Gastrocnemius medialis (tissue), 4 donors: ENCODE data around the gene PDK4. TPM values are rescaled to one million over a fixed set of nuclear protein-coding genes. Genes with fewer than 3 reads are reported as not detected.

Experiments
- ATAC-seq, 2 donors: fragments of 150-250 bp; one replicate each; pipeline ENCODE4 v1.9.1; 2016
- DNase-seq, 2 donors: peaks; one replicate each; pipeline ENCODE4 v3.0.0-alpha.2; 2019
- H3K27ac ChIP-seq, 4 donors: fragments of 200-600 bp; sonication (generic); 1 replicate in 1 of 4; 2 replicates in 3 of 4; pipeline ENCODE4 v1.5.1; 2016 to 2018; ENCODE audit warnings: mild to moderate bottlenecking in 2 of 4, moderate library complexity in 1 of 4
- H3K27me3 ChIP-seq, 3 donors: fragments of 200-600 bp; sonication (generic) in 2 of 3; 1 replicate in 1 of 3; 2 replicates in 2 of 3; pipeline versions ENCODE4 v1.5.1 to v1.6.0; 2016 to 2019; ENCODE audit warnings: mild to moderate bottlenecking in 1 of 3, moderate library complexity in 1 of 3
- H3K36me3 ChIP-seq, 2 donors: fragments of 200-600 bp; sonication (generic) in 1 of 2; one replicate each; pipeline ENCODE4 v1.5.1; 2017 to 2018
- H3K4me1 ChIP-seq, 2 donors: fragments of 200-600 bp; sonication (generic) in 1 of 2; one replicate each; pipeline ENCODE4 v1.5.1; 2016 to 2017; ENCODE audit warnings: mild to moderate bottlenecking in 2 of 2
- H3K4me3 ChIP-seq, 4 donors: fragments of 200-600 bp; sonication (generic) in 3 of 4; 1 replicate in 1 of 4; 2 replicates in 3 of 4; pipeline ENCODE4 v1.5.1; 2016 to 2019; ENCODE audit warnings: mild to moderate bottlenecking in 2 of 4
- H3K9me3 ChIP-seq, 3 donors: fragments of 200-600 bp; sonication (generic) in 2 of 3; 1 replicate in 1 of 3; 2 replicates in 2 of 3; pipeline ENCODE4 v1.5.1; 2016 to 2019
- POLR2A ChIP-seq, 2 donors: fragments of 450-650 bp; IDR thresholded peaks; one replicate each; pipeline ENCODE4 v1.6.1; 2017; ENCODE audit warnings: antibody characterized with exemption in 2 of 2, mild to moderate bottlenecking in 2 of 2, moderate library complexity in 2 of 2
- in situ Hi-C, 4 donors: fragments of 200-750 bp; cut with MboI; loops; one replicate each; pipeline versions ENCODE4 v1.15.0 to v1.8.0; 2017; ENCODE audit warnings: low sequenced_read_pairs in 4 of 4
- intact Hi-C: fragments of 100-400 bp; cut with DNase I; formaldehyde crosslinking; loops from one replicate; pipeline ENCODE4 v1.15.1; 2023; ENCODE audit warnings: low total_unique reads
- total RNA-seq, 4 donors: library from RNA; depleted of rRNA; stranded (reverse); fragments of >200 nt; gene quantifications; one replicate each; pipeline versions ENCODE4 v1.1.0 to v1.2.3, GENCODE V29; 2016
- TF ChIP-seq, protein P1 (sequence below), 5 experiments: fragments of 450-650 bp in 3 of 5; fragments of 200-600 bp in 2 of 5; sonication (generic) in 2 of 5; IDR thresholded peaks in 4 of 5; conservative IDR thresholded peaks in 1 of 5; 1 replicate in 4 of 5; 2 replicates in 1 of 5; pipeline ENCODE4 v1.5.1; 2016 to 2019; ENCODE audit warnings: antibody characterized with exemption in 5 of 5, mild to moderate bottlenecking in 3 of 5, moderate library complexity in 3 of 5

The PDK4 gene
- total RNA-seq, 4 donors from 2014 or later: 2,371 to 5,827 (median 4,654) TPM

DNA sequence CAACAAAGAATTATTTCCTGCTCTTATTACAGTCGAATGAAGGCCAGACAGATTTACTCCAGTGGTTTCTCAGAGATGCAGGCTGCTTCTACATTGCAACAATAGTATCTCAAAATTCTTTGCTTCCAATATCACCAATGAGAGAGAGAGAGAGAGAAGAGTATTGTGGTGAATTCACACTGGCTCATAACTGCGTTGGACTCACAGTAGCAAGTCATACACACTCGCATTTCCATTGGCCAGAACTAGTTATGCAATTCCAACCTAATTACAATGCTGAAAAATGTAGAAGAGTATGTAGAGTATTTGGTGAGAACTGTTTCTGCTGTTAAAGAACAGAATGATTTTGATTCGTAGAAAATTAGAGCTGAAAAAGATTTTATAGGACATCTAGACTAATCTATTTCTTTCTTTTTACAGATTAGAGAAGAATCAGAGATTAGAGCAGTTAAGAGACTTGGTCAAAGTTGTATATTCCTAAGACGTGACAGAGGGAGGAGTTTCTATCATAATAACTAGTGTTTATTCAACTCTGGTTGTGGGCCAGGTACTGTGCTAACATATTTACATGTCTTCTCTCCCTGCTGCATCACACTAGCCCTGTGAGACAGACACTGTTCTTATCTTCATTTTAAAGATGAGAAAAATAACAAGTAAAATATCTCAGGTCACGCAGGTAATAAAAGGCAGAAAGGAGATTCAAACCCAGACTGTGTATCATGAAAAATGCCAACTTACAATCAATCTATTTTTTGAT, 34.6 kb upstream of the PDK4 start:
- no peak overlapping the region for H3K4me3 ChIP-seq
- in situ Hi-C loops (no loop called here), intact Hi-C loops (no loop called here)
- no peak for TF ChIP-seq POLR2A (IDR thresholded peaks at IDR 0.05)
- TF ChIP-seq, protein P1, sequence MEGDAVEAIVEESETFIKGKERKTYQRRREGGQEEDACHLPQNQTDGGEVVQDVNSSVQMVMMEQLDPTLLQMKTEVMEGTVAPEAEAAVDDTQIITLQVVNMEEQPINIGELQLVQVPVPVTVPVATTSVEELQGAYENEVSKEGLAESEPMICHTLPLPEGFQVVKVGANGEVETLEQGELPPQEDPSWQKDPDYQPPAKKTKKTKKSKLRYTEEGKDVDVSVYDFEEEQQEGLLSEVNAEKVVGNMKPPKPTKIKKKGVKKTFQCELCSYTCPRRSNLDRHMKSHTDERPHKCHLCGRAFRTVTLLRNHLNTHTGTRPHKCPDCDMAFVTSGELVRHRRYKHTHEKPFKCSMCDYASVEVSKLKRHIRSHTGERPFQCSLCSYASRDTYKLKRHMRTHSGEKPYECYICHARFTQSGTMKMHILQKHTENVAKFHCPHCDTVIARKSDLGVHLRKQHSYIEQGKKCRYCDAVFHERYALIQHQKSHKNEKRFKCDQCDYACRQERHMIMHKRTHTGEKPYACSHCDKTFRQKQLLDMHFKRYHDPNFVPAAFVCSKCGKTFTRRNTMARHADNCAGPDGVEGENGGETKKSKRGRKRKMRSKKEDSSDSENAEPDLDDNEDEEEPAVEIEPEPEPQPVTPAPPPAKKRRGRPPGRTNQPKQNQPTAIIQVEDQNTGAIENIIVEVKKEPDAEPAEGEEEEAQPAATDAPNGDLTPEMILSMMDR (IDR thresholded peaks at IDR 0.05 in 4 of 5, conservative IDR thresholded peaks at IDR 0.05 in 1 of 5): no peak
- no peaks in the 10 kb centered on the region for H3K9me3 ChIP-seq
- H3K27me3 ChIP-seq: no peaks in the 10 kb centered on the region
- ATAC-seq (no peak), DNase-seq (no peak)
- H3K4me1 ChIP-seq: peaks cover 18 to 23% of the 10 kb centered on the region in 2 donors
- H3K27ac ChIP-seq: peak overlapping the region; percentile 28 to 88 (median 82)
- H3K36me3 ChIP-seq: no peaks in the 10 kb centered on the region

DNA sequence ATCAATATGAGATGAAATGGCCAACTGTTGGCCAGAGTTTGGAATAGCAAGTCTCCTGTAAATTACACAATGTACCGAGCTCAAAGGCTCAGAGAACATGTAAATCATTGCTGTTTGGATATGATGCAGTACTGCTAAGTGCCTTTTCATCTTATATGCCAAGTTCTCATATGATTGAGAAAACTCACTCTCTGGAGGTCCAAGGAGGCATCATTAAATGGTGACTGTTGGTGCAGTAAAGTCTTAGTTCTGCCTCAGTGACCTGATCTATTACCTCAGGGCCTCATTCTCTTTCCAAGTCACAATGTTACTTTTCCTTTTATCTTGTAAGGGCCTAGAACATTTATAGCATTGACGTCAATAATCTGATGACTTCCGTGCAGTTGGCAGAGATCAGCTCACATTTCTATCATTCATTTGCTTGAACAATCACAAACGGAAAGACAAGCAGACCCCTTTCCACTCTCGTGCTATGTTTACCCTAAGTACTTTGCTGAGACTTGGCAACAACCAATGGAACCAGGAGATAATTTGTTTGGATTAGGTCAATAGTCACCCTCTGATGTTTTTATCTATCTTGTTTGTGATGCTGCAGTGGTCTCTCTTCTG, 32.6 kb upstream of the PDK4 start:
- in situ Hi-C loops (no loop called here), intact Hi-C loops (loop anchor here (1.0 kb wide), 1 partner anchor 31 kb away; no protein-coding TSS in a partner anchor)
- Histone ChIP-seq H3K4me3 (peak overlapping the region in 1 of 4 donors; percentile 16), H3K4me1 (peaks cover 18 to 23% of the 10 kb centered on the region in 2 donors), H3K9me3 (no peaks in the 10 kb centered on the region), H3K27me3 (no peaks in the 10 kb centered on the region), H3K36me3 (no peaks in the 10 kb centered on the region), H3K27ac (peak overlapping the region; percentile 79 to 88 (median 84))
- ATAC-seq: peak; percentile 99
- DNase-seq: peak; percentile 31 to 56
- TF ChIP-seq, protein P1 (IDR thresholded peaks at IDR 0.05 in 4 of 5, conservative IDR thresholded peaks at IDR 0.05 in 1 of 5): peak in 1 of 5 experiments; percentile 34
- TF ChIP-seq POLR2A (IDR thresholded peaks at IDR 0.05): peak in 1 of 2 donors; percentile 54

DNA sequence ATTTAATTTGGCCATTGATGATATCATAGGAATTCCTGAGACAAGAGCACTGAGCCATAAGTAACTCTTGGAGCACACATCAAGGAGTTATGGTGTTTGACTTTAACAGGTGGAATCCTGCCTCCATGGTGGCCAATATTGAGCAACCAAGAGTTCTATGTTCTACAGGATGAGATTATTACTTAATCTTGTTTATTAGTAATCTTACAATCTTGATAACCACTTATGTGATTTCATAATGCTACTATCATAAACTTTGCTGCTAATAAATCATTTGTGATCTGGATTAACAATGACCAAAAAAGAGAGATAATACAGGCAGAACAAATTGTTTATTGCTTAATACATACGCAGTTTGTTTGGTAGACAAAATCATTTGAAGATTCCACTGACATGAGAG, 27.5 kb upstream of the PDK4 start:
- Histone ChIP-seq H3K4me3 (no peak overlapping the region), H3K27ac (peak overlapping the region in 1 of 4 donors; percentile 10), H3K4me1 (peaks cover 20 to 21% of the 10 kb centered on the region in 2 donors), H3K9me3 (no peaks in the 10 kb centered on the region), H3K27me3 (no peaks in the 10 kb centered on the region), H3K36me3 (no peaks in the 10 kb centered on the region)
- in situ Hi-C loops (no loop called here), intact Hi-C loops (no loop called here)
- ATAC-seq (no peak), DNase-seq (no peak)
- TF ChIP-seq, protein P1 (IDR thresholded peaks at IDR 0.05 in 4 of 5, conservative IDR thresholded peaks at IDR 0.05 in 1 of 5): no peak
- TF ChIP-seq POLR2A (IDR thresholded peaks at IDR 0.05): no peak

DNA sequence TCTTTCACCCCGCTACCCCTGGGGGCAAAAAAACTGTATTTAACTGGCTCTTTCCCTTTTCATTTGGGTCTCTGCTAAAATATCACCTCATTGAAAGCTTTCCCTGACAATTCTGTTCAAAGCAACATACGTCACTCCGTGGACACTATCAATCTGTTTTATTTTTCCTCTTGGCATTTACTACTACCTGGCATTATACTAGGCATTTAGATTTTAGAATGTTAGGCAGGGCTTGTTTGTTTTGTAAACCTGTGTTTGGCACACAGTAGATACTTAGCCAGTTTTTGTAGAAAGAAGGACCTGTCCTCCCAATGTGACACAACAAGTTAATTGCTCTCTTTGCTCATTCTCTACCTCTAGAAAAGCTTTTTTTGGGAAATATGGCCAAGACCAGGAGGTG, 26.5 kb upstream of the PDK4 start:
- intact Hi-C loops: no loop called here
- in situ Hi-C loops: no loop called here
- no peak for TF ChIP-seq POLR2A (IDR thresholded peaks at IDR 0.05)
- TF ChIP-seq, protein P1 (IDR thresholded peaks at IDR 0.05 in 4 of 5, conservative IDR thresholded peaks at IDR 0.05 in 1 of 5): no peak
- Histone ChIP-seq H3K4me1 (peaks cover 12 to 14% of the 10 kb centered on the region in 2 donors), H3K27me3 (no peaks in the 10 kb centered on the region), H3K4me3 (no peak overlapping the region), H3K36me3 (no peaks in the 10 kb centered on the region), H3K27ac (peak overlapping the region in 1 of 4 donors; percentile 60), H3K9me3 (no peaks in the 10 kb centered on the region)
- ATAC-seq: no peak
- no peak for DNase-seq
